ENCODE measurements around the gene RPL5. TPM values are rescaled to one million over a fixed set of nuclear protein-coding genes. Genes with fewer than 3 reads are reported as not detected.

The RPL5 gene
- total RNA-seq, 1 donor from 2014 or later = 711 TPM

DNA sequence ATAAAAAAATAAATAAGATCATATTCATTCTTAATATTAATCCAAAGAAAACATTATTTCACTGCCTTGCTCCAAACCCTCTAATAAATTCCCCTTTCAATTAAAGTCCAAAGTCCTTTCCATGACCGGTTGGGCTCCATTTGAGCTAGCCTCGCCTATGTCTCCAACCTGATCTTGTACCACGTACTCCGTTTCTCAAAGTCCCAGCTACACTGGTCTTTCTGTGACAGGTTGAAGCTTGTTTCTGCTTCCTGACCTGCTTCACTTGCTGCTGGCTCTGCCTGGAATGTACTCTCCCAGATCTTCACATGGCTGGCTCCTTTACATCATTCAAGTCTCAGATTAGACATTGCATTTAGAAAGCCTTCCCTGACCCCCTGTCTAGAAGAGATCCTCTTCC lies 16.4 kb downstream of the RPL5 start:
- TF ChIP-seq, protein P1, sequence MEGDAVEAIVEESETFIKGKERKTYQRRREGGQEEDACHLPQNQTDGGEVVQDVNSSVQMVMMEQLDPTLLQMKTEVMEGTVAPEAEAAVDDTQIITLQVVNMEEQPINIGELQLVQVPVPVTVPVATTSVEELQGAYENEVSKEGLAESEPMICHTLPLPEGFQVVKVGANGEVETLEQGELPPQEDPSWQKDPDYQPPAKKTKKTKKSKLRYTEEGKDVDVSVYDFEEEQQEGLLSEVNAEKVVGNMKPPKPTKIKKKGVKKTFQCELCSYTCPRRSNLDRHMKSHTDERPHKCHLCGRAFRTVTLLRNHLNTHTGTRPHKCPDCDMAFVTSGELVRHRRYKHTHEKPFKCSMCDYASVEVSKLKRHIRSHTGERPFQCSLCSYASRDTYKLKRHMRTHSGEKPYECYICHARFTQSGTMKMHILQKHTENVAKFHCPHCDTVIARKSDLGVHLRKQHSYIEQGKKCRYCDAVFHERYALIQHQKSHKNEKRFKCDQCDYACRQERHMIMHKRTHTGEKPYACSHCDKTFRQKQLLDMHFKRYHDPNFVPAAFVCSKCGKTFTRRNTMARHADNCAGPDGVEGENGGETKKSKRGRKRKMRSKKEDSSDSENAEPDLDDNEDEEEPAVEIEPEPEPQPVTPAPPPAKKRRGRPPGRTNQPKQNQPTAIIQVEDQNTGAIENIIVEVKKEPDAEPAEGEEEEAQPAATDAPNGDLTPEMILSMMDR (IDR thresholded peaks at IDR 0.05) = no peak
- Histone ChIP-seq H3K4me3 (no peak overlapping the region), H3K27ac (no peak overlapping the region), H3K9me3 (no peaks in the 10 kb centered on the region), H3K27me3 (no peaks in the 10 kb centered on the region), H3K36me3 (peaks cover 12% of the 10 kb centered on the region), H3K4me1 (peaks cover 8% of the 10 kb centered on the region)
- DNase-seq (no peak), ATAC-seq (no peak)
- intact Hi-C loops (cut with DNase I) = no loop called here

DNA sequence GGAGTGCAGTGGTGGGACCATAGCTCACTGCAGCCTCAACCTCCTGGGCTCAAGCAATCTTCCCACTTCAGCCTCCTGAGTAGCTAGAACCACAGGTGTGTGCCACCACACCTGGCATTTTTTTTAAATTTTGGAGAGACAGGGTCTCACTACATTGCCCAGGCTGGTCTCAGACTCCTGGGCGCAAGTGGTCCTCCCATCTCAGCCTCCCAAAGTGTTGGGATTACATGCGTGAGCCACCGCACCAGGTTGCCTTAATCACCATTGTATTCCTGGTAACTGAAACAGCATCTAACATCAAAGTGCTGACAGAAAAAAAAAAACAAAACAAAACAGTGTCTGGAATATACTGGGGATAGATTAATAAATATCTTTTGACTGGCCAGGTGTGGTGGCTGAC lies 18.2 kb downstream of the RPL5 start:
- Histone ChIP-seq H3K27me3 (no peaks in the 10 kb centered on the region), H3K4me1 (peaks cover 8% of the 10 kb centered on the region), H3K27ac (no peak overlapping the region), H3K4me3 (no peak overlapping the region), H3K36me3 (no peaks in the 10 kb centered on the region), H3K9me3 (no peaks in the 10 kb centered on the region)
- TF ChIP-seq, protein P1 (IDR thresholded peaks at IDR 0.05) = no peak
- no peak for DNase-seq
- ATAC-seq = no peak
- intact Hi-C loops (cut with DNase I) = loop anchor here (10.0 kb wide), 1 partner anchor 145 kb away; no protein-coding TSS in a partner anchor

- DNase-seq = no peak
- H3K36me3 ChIP-seq = no peaks in the 10 kb centered on the region
- intact Hi-C loops (cut with DNase I) = loop anchor here (10.0 kb wide), 1 partner anchor 143 kb away; no protein-coding TSS in a partner anchor
- TF ChIP-seq, protein P1 (IDR thresholded peaks at IDR 0.05) = no peak
- H3K9me3 ChIP-seq = no peaks in the 10 kb centered on the region
- ATAC-seq = no peak
- peaks cover 8% of the 10 kb centered on the region for H3K4me1 ChIP-seq
- H3K4me3 ChIP-seq = no peak overlapping the region
- H3K27ac ChIP-seq = no peak overlapping the region
- no peaks in the 10 kb centered on the region for H3K27me3 ChIP-seq
Observed at GRCh38 chr1:92851729-92852128, 19.9 kb downstream of the RPL5 start.

DNA sequence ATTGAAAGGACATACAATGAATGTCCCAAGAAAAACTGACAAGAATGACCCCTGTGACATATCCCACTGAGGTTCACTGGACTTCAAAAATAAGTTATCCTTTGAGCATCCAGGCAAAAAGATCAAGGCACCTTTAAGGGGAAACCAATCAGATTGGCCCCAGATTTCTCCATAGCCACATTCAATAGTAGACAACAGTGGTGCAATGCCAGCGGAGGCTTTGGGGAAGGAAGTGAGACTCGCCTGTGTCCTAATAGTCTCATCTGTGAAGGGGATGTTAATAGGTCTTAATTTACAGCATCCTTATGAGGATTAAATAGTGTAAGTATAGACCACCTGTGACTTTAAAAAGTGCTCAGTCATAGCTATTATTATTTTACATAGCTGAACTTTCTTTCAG lies 21.5 kb downstream of the RPL5 start:
- ATAC-seq (peak; percentile 86), DNase-seq (no peak)

DNA sequence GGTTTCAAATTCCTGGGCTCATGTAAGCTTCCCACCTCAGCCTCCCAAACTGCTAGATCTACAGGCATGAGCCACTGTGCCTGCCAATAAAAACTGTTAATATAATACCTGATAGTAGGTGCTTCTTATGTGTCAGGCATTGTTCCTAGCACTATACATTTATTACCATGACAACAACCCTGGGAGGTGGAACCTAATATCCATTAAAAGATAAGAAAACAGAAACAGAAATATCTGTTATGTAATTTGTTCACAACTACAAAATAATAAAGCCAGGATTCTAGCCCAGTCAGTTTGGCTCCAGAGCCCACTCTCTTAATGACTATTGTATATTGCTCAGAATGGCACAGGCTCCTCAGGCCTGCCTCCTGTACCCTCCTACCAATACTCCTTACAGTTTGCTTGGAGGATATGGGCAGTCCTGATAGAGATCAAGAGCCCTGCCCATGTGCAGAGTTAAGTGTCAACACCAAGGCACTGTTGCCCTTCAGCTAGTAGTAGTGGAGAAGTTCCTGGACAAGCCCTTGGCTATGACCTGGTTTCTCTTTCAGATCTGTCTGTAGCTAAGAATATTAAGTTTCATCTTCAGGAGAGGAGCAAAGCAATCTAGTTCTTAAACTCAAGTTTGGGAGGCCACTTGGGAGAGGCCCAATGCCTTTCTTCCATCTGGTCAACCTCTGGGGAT lies 22.4 kb downstream of the RPL5 start:
- Histone ChIP-seq H3K27ac (no peak overlapping the region), H3K4me3 (no peak overlapping the region), H3K27me3 (no peaks in the 10 kb centered on the region), H3K4me1 (peaks cover 8% of the 10 kb centered on the region), H3K9me3 (no peaks in the 10 kb centered on the region), H3K36me3 (no peaks in the 10 kb centered on the region)
- DNase-seq (no peak), ATAC-seq (peak; percentile 38)
- TF ChIP-seq, protein P1 (IDR thresholded peaks at IDR 0.05) = no peak
- intact Hi-C loops (cut with DNase I) = loop anchor here (10.0 kb wide), 1 partner anchor 141 kb away; no protein-coding TSS in a partner anchor

More for the DNA sequence above, 21.5 kb downstream of the RPL5 start:
- Histone ChIP-seq H3K27ac (no peak overlapping the region), H3K4me3 (no peak overlapping the region), H3K27me3 (no peaks in the 10 kb centered on the region), H3K36me3 (no peaks in the 10 kb centered on the region), H3K9me3 (no peaks in the 10 kb centered on the region), H3K4me1 (peaks cover 8% of the 10 kb centered on the region)
- TF ChIP-seq, protein P1 (IDR thresholded peaks at IDR 0.05) = no peak
- intact Hi-C loops (cut with DNase I) = loop anchor here (10.0 kb wide), 1 partner anchor 142 kb away; no protein-coding TSS in a partner anchor
